Esophagus squamous epithelium (tissue), 5 donors: ENCODE measurements around the gene CACYBP. TPM values are rescaled to one million over a fixed set of nuclear protein-coding genes. Genes with fewer than 3 reads are reported as not detected.
A peak's percentile ranks its signal among the peaks of the same experiment; 100 is the strongest.

ENCODE experiments used
- DNase-seq: peaks from one replicate; lab custom pipeline; 2025; lab: John Stamatoyannopoulos, UW
- H3K27ac ChIP-seq, 4 donors: fragments of 200-600 bp; sonication (generic); one replicate each; pipeline ENCODE4 v1.5.1; 2016 to 2019; ENCODE audit warnings: mild to moderate bottlenecking in 1 of 4
- H3K27me3 ChIP-seq, 4 donors: fragments of 200-600 bp; sonication (generic); 1 replicate in 3 of 4; 2 replicates in 1 of 4; pipeline versions ENCODE4 v1.5.1 to v1.6.0; 2017 to 2021; ENCODE audit warnings: antibody characterized with exemption in 1 of 4
- H3K36me3 ChIP-seq, 3 donors: fragments of 200-600 bp; sonication (generic); one replicate each; pipeline ENCODE4 v1.5.1; 2016 to 2019
- H3K4me1 ChIP-seq, 3 donors: fragments of 200-600 bp; sonication (generic); one replicate each; pipeline ENCODE4 v1.5.1; 2017 to 2019
- H3K4me3 ChIP-seq, 4 donors: fragments of 200-600 bp; sonication (generic); 1 replicate in 3 of 4; 2 replicates in 1 of 4; pipeline ENCODE4 v1.5.1; 2016 to 2019; ENCODE audit warnings: mild to moderate bottlenecking in 2 of 4, moderate library complexity in 1 of 4
- H3K9me3 ChIP-seq, 3 donors: fragments of 200-600 bp; sonication (generic); one replicate each; pipeline ENCODE4 v1.5.1; 2016 to 2019
- POLR2A ChIP-seq, 4 donors: fragments of 450-650 bp; IDR thresholded peaks; one replicate each; pipeline ENCODE4 v1.6.1; 2017; ENCODE audit warnings: antibody characterized with exemption in 4 of 4, mild to moderate bottlenecking in 4 of 4, moderate library complexity in 3 of 4
- WGBS, 2 donors: methylation state at CpG; one replicate each; pipeline ENCODE4 v1.1.5; 2018; 5-methylcytosine and 5-hydroxymethylcytosine counted together
- intact Hi-C: fragments of 100-400 bp; cut with DNase I; formaldehyde crosslinking; loops from one replicate; pipeline ENCODE4 v1.15.0; 2022
- total RNA-seq, 4 donors: library from RNA; depleted of rRNA; stranded (reverse); fragments of >200 nt; gene quantifications; one replicate each; pipeline ENCODE4 v1.1.0, GENCODE V29; 2016
- TF ChIP-seq, protein P1 (sequence below), 6 experiments: fragments of 450-650 bp in 4 of 6; fragments of 200-600 bp in 2 of 6; sonication (generic) in 2 of 6; IDR thresholded peaks; one replicate each; pipeline ENCODE4 v1.5.1; 2016 to 2019; ENCODE audit warnings: antibody characterized with exemption in 6 of 6, mild to moderate bottlenecking in 4 of 6, moderate library complexity in 4 of 6
- donor health status: DM: yes; HTN: yes; CAD: no.

CACYBP gene
- total RNA-seq, 4 donors from 2014 or later, result 66.9 to 92.5 (median 82.1) TPM

DNA sequence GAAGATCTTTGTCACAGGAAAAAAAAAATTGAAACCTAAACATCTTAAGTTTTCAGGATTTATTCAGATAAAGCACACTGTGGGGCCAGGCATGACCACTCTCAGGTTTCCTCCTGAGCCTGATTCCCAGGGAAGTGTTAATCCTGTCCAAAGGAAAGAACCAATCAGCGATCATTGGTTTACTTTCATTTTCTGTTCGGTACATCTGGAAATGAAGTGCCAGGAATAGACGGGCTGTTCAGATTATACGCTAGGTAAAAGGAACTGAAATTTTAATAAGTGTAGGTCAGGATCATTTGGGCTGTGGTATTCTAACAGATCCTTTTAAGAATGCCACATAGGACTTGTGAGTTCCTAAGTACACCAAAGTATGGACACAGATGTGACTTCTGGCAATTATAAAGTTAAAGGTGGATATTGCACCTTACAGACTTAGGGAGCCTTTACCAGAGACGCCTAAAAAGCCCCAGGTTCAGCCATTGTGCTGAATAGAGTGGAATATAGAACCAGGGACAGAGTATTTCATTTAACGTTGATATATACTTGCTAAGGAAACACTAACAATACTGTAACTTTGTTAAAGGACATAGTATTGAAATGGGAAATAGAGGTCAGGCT lies 9.3 kb upstream of the CACYBP start:
- intact Hi-C loops, result no loop called here
- no peak for TF ChIP-seq POLR2A (IDR thresholded peaks at IDR 0.05)
- no peaks in the 10 kb centered on the region for H3K9me3 ChIP-seq
- H3K36me3 ChIP-seq, result peaks cover 0 to 47% (median 0%) of the 10 kb centered on the region in 3 donors
- 13 to 32% methylated on average over 6 of the region's 6 CpGs for WGBS, 2 donors
- H3K4me1 ChIP-seq, result peaks cover 0 to 13% (median 0%) of the 10 kb centered on the region in 3 donors
- H3K4me3 ChIP-seq, result peak overlapping the region; percentile 11 to 68 (median 40)
- no peak for DNase-seq
- peak overlapping the region; percentile 65 to 83 (median 81) for H3K27ac ChIP-seq
- H3K27me3 ChIP-seq, result no peaks in the 10 kb centered on the region

DNA sequence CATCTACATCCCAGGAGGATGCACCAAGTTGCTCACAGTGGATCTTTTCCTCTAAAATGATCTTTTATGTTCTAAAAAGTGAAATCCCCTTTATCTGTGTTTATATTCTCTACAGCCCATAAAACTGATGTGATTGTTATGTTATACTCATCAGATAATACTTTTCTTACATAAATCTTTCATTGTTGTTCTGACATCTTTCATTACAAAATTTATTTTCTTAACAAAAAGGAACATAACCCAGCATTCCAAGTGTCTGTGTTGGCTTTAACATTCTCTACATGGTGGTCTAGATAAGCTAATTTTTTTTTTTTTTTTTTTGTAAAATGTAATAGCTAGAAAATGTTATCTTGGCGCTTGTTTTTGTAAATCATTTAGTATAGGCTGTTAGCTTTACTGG lies 8.3 kb upstream of the CACYBP start:
- Histone ChIP-seq H3K27ac (no peak overlapping the region), H3K36me3 (peaks cover 0 to 37% (median 0%) of the 10 kb centered on the region in 3 donors), H3K9me3 (no peaks in the 10 kb centered on the region), H3K4me3 (no peak overlapping the region), H3K27me3 (no peaks in the 10 kb centered on the region), H3K4me1 (peaks cover 0 to 13% (median 0%) of the 10 kb centered on the region in 3 donors)
- WGBS, 2 donors, result 91 to 94% methylated on average over 1 of the region's 1 CpG
- DNase-seq, result no peak
- intact Hi-C loops, result no loop called here
- TF ChIP-seq, protein P1, sequence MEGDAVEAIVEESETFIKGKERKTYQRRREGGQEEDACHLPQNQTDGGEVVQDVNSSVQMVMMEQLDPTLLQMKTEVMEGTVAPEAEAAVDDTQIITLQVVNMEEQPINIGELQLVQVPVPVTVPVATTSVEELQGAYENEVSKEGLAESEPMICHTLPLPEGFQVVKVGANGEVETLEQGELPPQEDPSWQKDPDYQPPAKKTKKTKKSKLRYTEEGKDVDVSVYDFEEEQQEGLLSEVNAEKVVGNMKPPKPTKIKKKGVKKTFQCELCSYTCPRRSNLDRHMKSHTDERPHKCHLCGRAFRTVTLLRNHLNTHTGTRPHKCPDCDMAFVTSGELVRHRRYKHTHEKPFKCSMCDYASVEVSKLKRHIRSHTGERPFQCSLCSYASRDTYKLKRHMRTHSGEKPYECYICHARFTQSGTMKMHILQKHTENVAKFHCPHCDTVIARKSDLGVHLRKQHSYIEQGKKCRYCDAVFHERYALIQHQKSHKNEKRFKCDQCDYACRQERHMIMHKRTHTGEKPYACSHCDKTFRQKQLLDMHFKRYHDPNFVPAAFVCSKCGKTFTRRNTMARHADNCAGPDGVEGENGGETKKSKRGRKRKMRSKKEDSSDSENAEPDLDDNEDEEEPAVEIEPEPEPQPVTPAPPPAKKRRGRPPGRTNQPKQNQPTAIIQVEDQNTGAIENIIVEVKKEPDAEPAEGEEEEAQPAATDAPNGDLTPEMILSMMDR (IDR thresholded peaks at IDR 0.05), result no peak
- TF ChIP-seq POLR2A (IDR thresholded peaks at IDR 0.05), result no peak

DNA sequence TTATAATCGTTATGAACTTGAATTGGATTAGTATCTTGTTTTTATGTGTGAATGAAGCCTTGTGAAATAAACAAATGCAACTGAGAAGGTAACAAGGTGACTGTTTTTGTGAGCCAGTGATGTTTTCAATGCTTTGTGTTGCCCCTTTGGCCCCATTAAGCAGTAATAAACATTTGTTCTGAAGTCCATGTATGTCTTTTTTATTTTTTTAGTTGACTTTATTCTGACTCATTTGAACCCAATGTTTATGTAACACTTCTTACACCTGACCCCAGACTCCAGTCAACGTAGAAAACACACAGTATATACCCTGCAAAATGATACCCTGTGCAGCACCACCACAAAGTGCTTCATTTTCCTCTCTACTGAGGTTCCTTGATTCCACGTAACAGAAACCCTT lies 4.6 kb upstream of the CACYBP start:
- H3K4me3 ChIP-seq, result no peak overlapping the region
- intact Hi-C loops, result no loop called here
- no peak overlapping the region for H3K27ac ChIP-seq
- no peaks in the 10 kb centered on the region for H3K9me3 ChIP-seq
- TF ChIP-seq, protein P1 (IDR thresholded peaks at IDR 0.05), result no peak
- no peak for TF ChIP-seq POLR2A (IDR thresholded peaks at IDR 0.05)
- no peak for DNase-seq
- H3K27me3 ChIP-seq, result no peaks in the 10 kb centered on the region
- 71 to 78% methylated on average over 3 of the region's 3 CpGs for WGBS, 2 donors
- peaks cover 0 to 19% (median 0%) of the 10 kb centered on the region in 3 donors for H3K4me1 ChIP-seq
- H3K36me3 ChIP-seq, result peaks cover 0 to 10% (median 0%) of the 10 kb centered on the region in 3 donors

DNA sequence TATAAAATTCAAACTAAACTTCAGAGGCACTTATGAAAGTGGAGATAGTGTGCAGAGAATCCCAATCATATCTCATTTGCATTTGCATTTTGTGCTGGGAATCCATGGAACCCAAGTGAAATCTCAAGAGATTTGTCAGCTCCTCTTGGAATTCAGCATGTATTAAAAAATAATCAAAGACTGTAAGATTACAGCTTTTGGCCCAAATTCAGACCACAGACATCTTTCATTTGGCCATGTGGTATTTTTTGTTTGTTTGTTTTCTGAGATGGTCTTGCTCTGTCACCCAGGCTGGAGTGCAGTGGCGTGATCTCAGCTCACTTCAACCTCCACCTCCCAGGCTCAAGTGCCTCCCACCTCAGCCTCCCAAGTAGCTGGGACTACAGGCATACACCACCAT lies 3.8 kb upstream of the CACYBP start:
- TF ChIP-seq, protein P1 (IDR thresholded peaks at IDR 0.05), result no peak
- TF ChIP-seq POLR2A (IDR thresholded peaks at IDR 0.05), result no peak
- peaks cover 0 to 20% (median 0%) of the 10 kb centered on the region in 3 donors for H3K4me1 ChIP-seq
- DNase-seq, result no peak
- intact Hi-C loops, result no loop called here
- 71 to 83% methylated on average over 1 of the region's 1 CpG for WGBS, 2 donors
- no peaks in the 10 kb centered on the region for H3K9me3 ChIP-seq
- no peak overlapping the region for H3K4me3 ChIP-seq
- H3K27ac ChIP-seq, result no peak overlapping the region
- H3K27me3 ChIP-seq, result no peaks in the 10 kb centered on the region
- peaks cover 0 to 10% (median 0%) of the 10 kb centered on the region in 3 donors for H3K36me3 ChIP-seq

DNA sequence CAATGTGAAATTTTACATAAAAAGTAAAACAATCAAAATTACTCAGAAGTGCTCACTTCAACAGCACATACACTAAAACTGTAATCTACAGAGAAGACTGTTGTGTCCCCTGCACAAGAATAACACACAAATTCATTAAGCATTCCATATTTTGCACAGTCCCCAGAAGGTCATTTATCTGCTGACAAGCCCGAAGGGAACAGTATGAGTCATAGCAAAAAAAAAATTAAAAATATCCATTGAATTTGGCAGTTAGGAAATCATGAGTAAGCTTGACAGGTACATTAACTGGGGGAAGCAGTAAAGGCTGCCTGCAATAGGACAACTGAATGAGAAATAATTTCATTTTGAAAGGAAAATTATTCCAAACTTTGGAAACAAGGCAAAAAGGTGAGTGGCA lies 3.3 kb upstream of the CACYBP start:
- H3K4me1 ChIP-seq, result peaks cover 0 to 23% (median 2%) of the 10 kb centered on the region in 3 donors
- no peak overlapping the region for H3K27ac ChIP-seq
- peaks cover 0 to 10% (median 0%) of the 10 kb centered on the region in 3 donors for H3K36me3 ChIP-seq
- WGBS, 2 donors, result 11 to 17% methylated on average over 1 of the region's 1 CpG
- intact Hi-C loops, result no loop called here
- DNase-seq, result no peak
- H3K27me3 ChIP-seq, result no peaks in the 10 kb centered on the region
- H3K9me3 ChIP-seq, result no peaks in the 10 kb centered on the region
- no peak overlapping the region for H3K4me3 ChIP-seq
- TF ChIP-seq, protein P1 (IDR thresholded peaks at IDR 0.05), result no peak
- TF ChIP-seq POLR2A (IDR thresholded peaks at IDR 0.05), result no peak
